ENCODE results near the gene EMILIN1.

EMILIN1 gene

GRCh38 chr2:27078267-27079194, at the start of gene EMILIN1:
Gene EMILIN1, plus strand, starts transcription at chr2:27078615. Its CDS starts 451 bp downstream, at chr2:27079066.
- no peak for FAIRE-seq

- FAIRE-seq = no peak
Observed at GRCh38 chr2:27029051-27029450, 49.4 kb upstream of the EMILIN1 start.

DNA sequence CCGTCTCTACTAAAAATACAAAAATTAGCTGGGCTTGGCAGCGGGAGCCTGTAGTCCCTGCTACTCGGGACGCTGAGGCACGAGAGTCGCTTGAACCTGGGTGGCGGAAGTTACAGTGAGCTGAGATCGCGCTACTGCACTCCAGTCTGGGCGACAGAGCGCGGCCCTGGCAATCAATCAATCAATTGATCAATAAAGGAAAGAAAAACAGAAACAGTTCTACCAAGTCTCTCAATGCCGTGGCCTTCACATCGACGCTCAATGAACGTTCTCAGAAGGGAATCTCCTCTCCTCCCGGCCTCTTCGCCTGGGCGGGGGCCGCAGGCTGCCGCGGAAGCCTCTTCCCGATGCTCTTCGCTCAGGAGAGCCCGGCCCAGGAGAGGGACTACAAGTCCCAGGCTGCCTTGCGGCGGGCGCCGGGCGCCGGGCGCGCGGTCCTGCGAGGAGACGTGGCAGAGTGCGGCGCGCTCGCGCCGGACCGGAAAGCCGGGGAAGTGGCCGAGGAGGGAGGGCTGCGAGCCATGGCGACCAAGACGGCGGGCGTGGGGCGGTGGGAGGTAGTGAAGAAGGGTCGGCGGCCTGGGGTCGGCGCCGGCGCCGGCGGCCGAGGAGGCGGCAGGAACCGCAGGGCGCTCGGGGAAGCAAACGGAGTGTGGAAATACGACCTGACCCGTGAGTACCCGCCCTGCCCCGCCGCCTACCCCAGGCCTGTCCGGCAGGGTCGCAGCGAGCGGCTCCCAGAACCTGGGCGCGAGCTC, 45.7 kb upstream of the EMILIN1 start, which contains the start of gene TMEM214:
Gene TMEM214 (plus strand): TSS at position 471 of the 758 bp plus-strand sequence. CDS start 51 bp downstream, at position 522.
- no peak for FAIRE-seq

- no peak for FAIRE-seq
Observed at GRCh38 chr2:27033253-27033852, 45.1 kb upstream of the EMILIN1 start.

GRCh38 chr2:27038012-27038411, 40.4 kb upstream of the EMILIN1 start:
- FAIRE-seq = no peak

GRCh38 chr2:27038631-27039339, 39.6 kb upstream of the EMILIN1 start:
- no peak for FAIRE-seq

- FAIRE-seq = no peak
Observed at GRCh38 chr2:27039426-27039825, 39.0 kb upstream of the EMILIN1 start.

DNA sequence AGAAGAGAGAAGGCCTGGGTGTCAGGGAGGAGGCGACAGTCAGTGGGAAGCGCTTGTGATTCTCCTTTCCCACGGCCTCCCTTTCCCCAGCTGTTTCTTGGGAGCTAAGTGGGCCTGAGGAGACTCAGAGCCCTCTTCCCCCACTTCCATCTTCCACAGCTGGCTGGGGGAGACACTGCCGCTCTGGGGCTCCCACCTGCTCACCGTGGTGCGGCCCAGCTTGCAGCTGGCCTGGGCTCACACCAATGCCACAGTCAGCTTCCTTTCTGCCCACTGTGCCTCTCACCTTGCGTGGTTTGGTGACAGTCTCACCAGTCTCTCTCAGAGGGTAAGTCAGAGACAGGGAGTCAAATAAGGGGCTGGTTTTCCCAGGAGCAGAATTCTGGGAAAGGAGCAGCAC, 38.5 kb upstream of the EMILIN1 start:
- FAIRE-seq = no peak

GRCh38 chr2:27040282-27040681, 38.1 kb upstream of the EMILIN1 start:
- no peak for FAIRE-seq

GRCh38 chr2:27041752-27042151, 36.7 kb upstream of the EMILIN1 start:
- FAIRE-seq = no peak

- FAIRE-seq = no peak
Observed at GRCh38 chr2:27042159-27042661, 36.2 kb upstream of the EMILIN1 start.

- FAIRE-seq = no peak
Observed at GRCh38 chr2:27042985-27043634, 35.3 kb upstream of the EMILIN1 start.

GRCh38 chr2:27049422-27050280, 28.8 kb upstream of the EMILIN1 start:
- no peak for FAIRE-seq

DNA sequence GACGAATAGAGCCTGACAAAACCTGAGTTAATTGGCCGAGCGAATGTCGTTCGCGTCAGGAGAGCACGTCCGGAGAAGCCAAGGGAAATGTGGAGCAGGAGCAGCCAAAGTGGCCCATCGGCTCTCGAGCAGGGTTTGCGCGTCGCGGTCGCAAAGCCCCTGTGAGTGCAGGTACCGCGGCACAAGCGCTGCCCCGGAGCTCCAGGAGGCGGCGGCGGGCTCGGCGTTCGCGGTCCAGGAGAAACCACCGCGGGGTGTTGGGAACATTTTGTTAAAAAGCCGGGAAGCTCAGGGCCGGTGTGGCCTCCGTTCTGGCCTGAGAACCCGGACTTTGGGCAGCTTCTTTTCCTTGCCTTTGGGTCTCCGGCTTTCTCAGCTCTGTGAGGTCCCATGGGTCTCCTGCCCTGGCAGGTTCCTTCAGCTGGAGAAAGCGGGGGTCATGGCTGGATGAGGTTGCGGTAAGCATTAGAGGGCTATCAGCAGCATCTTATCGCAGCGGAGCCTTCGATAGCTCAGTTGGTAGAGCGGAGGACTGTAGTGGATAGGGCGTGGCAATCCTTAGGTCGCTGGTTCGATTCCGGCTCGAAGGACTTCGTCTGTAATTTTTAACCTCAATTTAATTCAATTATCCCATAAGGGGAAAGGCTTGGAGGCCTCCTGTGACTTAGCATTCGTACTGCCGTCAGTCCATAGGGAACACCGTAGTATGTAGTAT, 28.0 kb upstream of the EMILIN1 start:
- FAIRE-seq = peak; percentile 71

GRCh38 chr2:27050996-27051901, 27.2 kb upstream of the EMILIN1 start, which contains the start of gene AGBL5:
Gene AGBL5, plus strand, starts transcription at chr2:27051668. Its CDS starts 1,291 bp downstream, at chr2:27052959.
- FAIRE-seq = peak; percentile 55

DNA sequence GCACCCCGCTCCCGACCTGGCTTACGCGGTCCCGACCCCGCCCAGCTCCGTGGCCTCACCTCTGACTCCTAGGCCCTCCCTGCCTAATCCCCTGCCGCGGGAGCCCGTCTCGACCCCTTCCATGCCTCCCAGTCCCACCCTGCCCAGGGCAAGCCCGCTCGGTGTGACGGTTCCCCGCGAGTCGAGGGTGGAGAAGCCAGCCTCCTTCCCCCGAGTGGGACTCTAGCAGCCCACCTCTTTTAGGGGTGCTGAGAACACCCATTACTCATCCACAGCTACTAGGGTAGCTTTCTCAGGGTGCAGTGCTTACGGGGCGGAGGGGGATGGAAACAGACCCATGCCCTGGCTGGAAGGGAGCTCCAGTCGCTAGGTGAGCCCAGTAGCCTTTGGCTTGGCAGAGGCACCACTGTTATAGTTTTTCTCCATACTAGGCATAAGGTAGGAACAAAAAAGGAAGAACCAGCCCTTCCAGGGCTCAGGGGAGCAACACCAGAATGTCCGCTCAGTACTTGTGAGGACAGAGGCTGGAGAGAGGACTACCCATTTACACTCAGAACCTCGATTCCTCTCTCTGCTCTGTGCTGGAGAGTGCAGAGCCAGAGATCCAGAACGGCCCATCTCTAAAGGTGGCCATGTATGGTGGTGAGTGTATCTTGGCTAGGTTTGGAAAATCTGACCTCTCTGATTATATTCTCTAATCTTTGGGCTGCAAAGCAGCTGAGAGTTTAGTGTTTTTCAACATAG, 26.3 kb upstream of the EMILIN1 start:
- FAIRE-seq = no peak

- FAIRE-seq = no peak
Observed at GRCh38 chr2:27053321-27053720, 25.1 kb upstream of the EMILIN1 start.

DNA sequence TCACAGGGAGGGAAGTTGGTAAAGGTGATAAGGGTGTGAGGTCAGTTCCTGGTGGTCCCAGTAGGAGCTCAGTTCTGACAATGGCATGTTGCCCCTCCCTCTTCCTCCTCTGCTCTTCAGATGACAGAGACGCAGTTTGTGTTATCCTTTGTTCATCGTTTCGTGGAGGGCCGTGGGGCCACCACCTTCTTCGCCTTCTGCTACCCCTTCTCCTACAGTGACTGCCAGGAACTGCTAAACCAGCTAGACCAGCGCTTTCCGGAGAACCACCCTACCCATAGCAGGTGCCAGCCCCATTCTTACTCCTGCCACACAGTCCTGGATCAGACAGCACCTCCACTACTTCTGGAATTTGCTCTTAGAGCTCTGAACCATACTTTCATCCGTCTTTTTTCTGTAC, 24.6 kb upstream of the EMILIN1 start:
- FAIRE-seq = no peak
